Heart right ventricle (tissue), 16 donors: Measurements from ENCODE around the gene SLC22A23. TPM values are rescaled to one million over a fixed set of nuclear protein-coding genes. Genes with fewer than 3 reads are reported as not detected.

Source experiments
- ATAC-seq, 8 donors: fragments of 200-7000 bp; cut with Tn5 transposase; one replicate each; pipeline ENCODE4 v1.9.1; 2020; ENCODE audit warnings: mild to moderate bottlenecking in 8 of 8, moderate library complexity in 8 of 8, moderate number of reproducible peaks in 1 of 8
- DNase-seq, 2 donors: peaks; one replicate each; pipeline ENCODE4 v3.0.0-alpha.2; 2020
- H3K27ac ChIP-seq, 10 donors: fragments of 200-600 bp; sonication (generic) in 2 of 10; one replicate each; pipeline versions ENCODE4 v1.5.0 to v1.8.0; 2020 to 2022; ENCODE audit warnings: mild to moderate bottlenecking in 3 of 10
- H3K27me3 ChIP-seq, 7 donors: fragments of 200-600 bp; one replicate each; pipeline ENCODE4 v1.8.0; 2021 to 2022; ENCODE audit warnings: mild to moderate bottlenecking in 2 of 7
- H3K36me3 ChIP-seq, 9 donors: fragments of 200-600 bp; sonication (generic) in 1 of 9; one replicate each; pipeline versions ENCODE4 v1.5.0 to v1.8.0; 2020 to 2022; ENCODE audit warnings: mild to moderate bottlenecking in 2 of 9
- H3K4me1 ChIP-seq, 9 donors: fragments of 200-600 bp; sonication (generic) in 1 of 9; one replicate each; pipeline versions ENCODE4 v1.5.0 to v1.8.0; 2020 to 2022; ENCODE audit warnings: mild to moderate bottlenecking in 4 of 9
- H3K4me3 ChIP-seq, 10 donors: fragments of 200-600 bp; sonication (generic) in 2 of 10; one replicate each; pipeline versions ENCODE4 v1.5.0 to v1.8.0; 2020 to 2022; ENCODE audit warnings: mild to moderate bottlenecking in 7 of 10, moderate library complexity in 2 of 10
- H3K9me3 ChIP-seq, 11 donors: fragments of 200-600 bp in 10 of 11; sonication (generic) in 2 of 11; one replicate each; pipeline versions ENCODE4 v1.5.0 to v1.8.0; 2013 to 2022; ENCODE audit warnings: mild to moderate bottlenecking in 2 of 11, control low read depth in 1 of 11, moderate library complexity in 1 of 11
- CTCF ChIP-seq, 9 donors: fragments of 200-600 bp; sonication (generic) in 2 of 9; IDR thresholded peaks; one replicate each; pipeline versions ENCODE4 v1.5.0 to v1.8.0; 2021 to 2022; ENCODE audit warnings: antibody characterized with exemption in 9 of 9, mild to moderate bottlenecking in 5 of 9, moderate library complexity in 1 of 9
- WGBS, 2 donors: extraction: QIAGEN DNeasy Blood & Tissue Kit; methylation state at CpG; one replicate each; pipeline ENCODE4 v1.1.7; 2013; ENCODE audit warnings: inconsistent platforms in 1 of 2; 5-methylcytosine and 5-hydroxymethylcytosine counted together
- intact Hi-C, 10 donors: fragments of 100-400 bp; cut with DNase I; formaldehyde crosslinking; loops; one replicate each; pipeline versions ENCODE4 v1.11.1 to v1.14.2; 2022
- polyA plus RNA-seq, 2 donors: library from polyadenylated mRNA; stranded (reverse); fragments of 200-250 nt; gene quantifications; one replicate each; pipeline ENCODE4 v1.2.3, GENCODE V29; 2013
- total RNA-seq, 10 donors: library from RNA; stranded (reverse); fragmentation: NEBNext Ultra II Directional in 3 of 10; extraction: Animal tissue kit (Norgen Biotek cat#: 25700) in 3 of 10; gene quantifications; one replicate each; pipeline versions ENCODE4 v1.2.1 to v1.2.4, GENCODE V29; 2021 to 2023
- donor health status: Arrhythmogenic right ventricular cardiomyopathy.
- donor health status: ischemic (EF 13 %, LVEDD 7.1; RV severe dilation, severe dysfunction).
- donor health status: healthy with polysubstance abuse.
- donor health status: DM: no; HTN: yes; CAD: no.
- donor health status: DM: no; HTN: no; CAD: no.
- donor health status: ischemic (EF 25% LVEDD 6.9; RV normal size, moderate dysfunction).
- donor health status: ischemic (EF 25% LVEDD 5.7; RV mildly dilated, moderate dysfunction).
- donor health status: healthy.
- donor health status: DM: yes; HTN: yes; CAD: no.
- donor health status: Ischemic cardiomyopathy.
- donor health status: ischemic (EF 35%, LVEDD 5.7; RV mildly dilated, moderate dysfunction).
- donor health status: nonischemic (EF 11% LVEDD 7.7; RV severe dilation, severe dysfunction).
- donor health status: DM: yes; HTN: yes; CAD: no.
- donor health status: PGD.
- donor health status: ischemic (EF 29% LVEDD 5.4; RV normal size, mild dysfunction).
- donor health status: nonischemic (EF 23%, LVEDD 6.1; RV moderate dilation, normal function).

Gene SLC22A23
- total and polyA plus RNA-seq, 12 donors = 1.9 to 7.8 (median 5.1) TPM

DNA sequence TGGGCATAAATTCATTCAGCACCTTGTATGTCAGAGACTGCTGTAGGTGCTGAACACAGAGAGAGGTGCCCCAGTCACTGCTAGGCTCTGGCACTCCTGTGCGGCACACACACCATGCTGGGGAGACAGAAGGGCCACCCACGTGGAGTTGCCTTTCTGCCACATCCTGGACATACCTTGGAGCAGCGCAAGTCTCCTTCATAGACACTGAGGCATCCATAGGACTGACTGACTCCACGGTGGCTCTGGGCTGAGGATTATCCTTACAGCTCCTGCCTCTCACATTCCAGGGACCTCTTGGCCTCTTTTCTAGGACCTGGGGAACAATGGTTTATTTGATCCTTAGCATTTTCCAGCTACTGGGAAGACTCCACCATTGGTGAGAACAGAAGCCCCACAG, 26.0 kb upstream of the SLC22A23 start:
- intact Hi-C loops = no loop called here
- Histone ChIP-seq H3K27me3 (peaks cover 0 to 46% (median 18%) of the 10 kb centered on the region in 7 donors), H3K9me3 (peaks cover 0 to 14% (median 0%) of the 10 kb centered on the region in 11 donors), H3K36me3 (no peaks in the 10 kb centered on the region), H3K27ac (no peak overlapping the region), H3K4me1 (no peaks in the 10 kb centered on the region), H3K4me3 (no peak overlapping the region)
- no peak for TF ChIP-seq CTCF (IDR thresholded peaks at IDR 0.05)
- DNase-seq (no peak), ATAC-seq (no peak)
- 48 to 56% methylated on average over 4 of the region's 4 CpGs for WGBS, 2 donors

DNA sequence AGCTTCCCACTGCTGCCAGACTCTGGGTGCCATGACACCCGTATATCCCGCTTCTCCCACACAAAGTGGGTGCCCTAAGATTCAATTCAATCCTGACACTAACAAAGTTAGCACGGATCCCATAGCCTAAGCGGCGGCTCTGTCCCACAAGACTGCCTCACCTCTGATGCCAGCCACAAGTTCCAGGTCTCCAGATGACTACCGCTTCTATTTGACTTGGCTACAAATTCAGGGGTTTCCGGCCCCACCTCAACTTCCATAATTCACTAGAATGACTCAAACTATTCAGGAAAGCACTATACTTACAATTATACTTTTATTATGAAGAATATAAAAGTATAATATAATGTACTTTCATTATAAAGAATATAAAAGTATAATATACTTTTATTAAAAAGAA, 24.8 kb upstream of the SLC22A23 start:
- Histone ChIP-seq H3K4me3 (no peak overlapping the region), H3K27ac (no peak overlapping the region), H3K9me3 (peaks cover 0 to 14% (median 0%) of the 10 kb centered on the region in 11 donors), H3K27me3 (peaks cover 0 to 46% (median 15%) of the 10 kb centered on the region in 7 donors), H3K36me3 (no peaks in the 10 kb centered on the region), H3K4me1 (no peaks in the 10 kb centered on the region)
- intact Hi-C loops = no loop called here
- DNase-seq = no peak
- no peak for ATAC-seq
- 93 to 95% methylated on average over 7 of the region's 7 CpGs for WGBS, 2 donors
- TF ChIP-seq CTCF (IDR thresholded peaks at IDR 0.05) = no peak

DNA sequence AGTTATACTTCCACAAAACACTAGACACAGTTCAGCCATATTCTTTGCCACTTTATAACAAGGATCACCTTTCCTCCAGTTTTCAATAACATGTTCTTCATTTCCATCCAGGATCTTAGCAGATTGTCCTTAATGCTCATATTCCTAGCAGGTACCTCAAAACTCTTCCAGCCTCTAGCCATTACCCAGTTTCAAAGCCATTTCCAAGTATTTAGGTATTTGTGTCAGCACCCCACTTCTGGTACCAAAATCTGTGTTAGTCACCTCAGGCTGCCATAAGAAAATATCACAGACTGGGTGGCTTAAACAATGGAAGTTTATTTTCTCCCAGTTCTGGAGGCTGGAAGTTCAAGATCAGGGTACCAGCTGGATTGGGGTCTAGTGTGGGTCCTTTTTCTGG, 23.2 kb upstream of the SLC22A23 start:
- Histone ChIP-seq H3K4me1 (no peaks in the 10 kb centered on the region), H3K27ac (no peak overlapping the region), H3K9me3 (peaks cover 0 to 14% (median 0%) of the 10 kb centered on the region in 11 donors), H3K4me3 (no peak overlapping the region), H3K27me3 (peaks cover 0 to 46% (median 15%) of the 10 kb centered on the region in 7 donors), H3K36me3 (no peaks in the 10 kb centered on the region)
- intact Hi-C loops = no loop called here
- ATAC-seq = no peak
- no peak for DNase-seq
- no peak for TF ChIP-seq CTCF (IDR thresholded peaks at IDR 0.05)

DNA sequence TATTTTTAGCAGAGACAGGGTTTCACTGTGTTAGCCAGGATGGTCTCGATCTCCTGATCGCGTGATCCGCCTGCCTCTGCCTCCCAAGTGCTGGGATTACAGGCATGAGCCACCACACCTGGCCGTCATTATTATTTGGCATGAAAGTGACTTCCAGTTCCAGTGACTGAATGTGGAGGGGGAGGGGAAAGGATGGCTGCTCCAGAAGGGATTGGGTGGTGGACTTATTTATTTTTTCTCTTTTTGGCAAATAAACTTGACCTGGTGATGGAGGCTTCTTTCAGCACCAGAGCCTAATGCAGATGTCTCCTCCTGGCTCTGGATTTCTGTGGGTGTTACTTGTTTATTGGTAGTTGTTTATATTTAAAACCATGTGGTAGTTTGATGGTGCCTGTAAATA, 16.9 kb upstream of the SLC22A23 start:
- Histone ChIP-seq H3K36me3 (no peaks in the 10 kb centered on the region), H3K27me3 (peaks cover 0 to 5% (median 0%) of the 10 kb centered on the region in 7 donors), H3K27ac (no peak overlapping the region), H3K4me1 (peaks cover 0 to 19% (median 6%) of the 10 kb centered on the region in 9 donors), H3K4me3 (no peak overlapping the region), H3K9me3 (no peaks in the 10 kb centered on the region)
- WGBS, 2 donors = 86 to 89% methylated on average over 5 of the region's 5 CpGs
- intact Hi-C loops = loop anchor here in 1 of 10 donors (5.0 kb wide), 1 partner anchor 514 kb away; no protein-coding TSS in a partner anchor
- no peak for TF ChIP-seq CTCF (IDR thresholded peaks at IDR 0.05)
- DNase-seq = no peak
- no peak for ATAC-seq
